Gastrocnemius medialis (tissue), 4 donors: Measurements from ENCODE around the gene HFE. TPM values are rescaled to one million over a fixed set of nuclear protein-coding genes. Genes with fewer than 3 reads are reported as not detected.
A peak's percentile ranks its signal among the peaks of the same experiment; 100 is the strongest.

ENCODE experiments used
- ATAC-seq, 2 donors: fragments of 150-250 bp; one replicate each; pipeline ENCODE4 v1.9.1; 2016
- DNase-seq, 2 donors: peaks; one replicate each; pipeline ENCODE4 v3.0.0-alpha.2; 2019
- H3K27ac ChIP-seq, 4 donors: fragments of 200-600 bp; sonication (generic); 1 replicate in 1 of 4; 2 replicates in 3 of 4; pipeline ENCODE4 v1.5.1; 2016 to 2018; ENCODE audit warnings: mild to moderate bottlenecking in 2 of 4, moderate library complexity in 1 of 4
- H3K27me3 ChIP-seq, 3 donors: fragments of 200-600 bp; sonication (generic) in 2 of 3; 1 replicate in 1 of 3; 2 replicates in 2 of 3; pipeline versions ENCODE4 v1.5.1 to v1.6.0; 2016 to 2019; ENCODE audit warnings: mild to moderate bottlenecking in 1 of 3, moderate library complexity in 1 of 3
- H3K36me3 ChIP-seq, 2 donors: fragments of 200-600 bp; sonication (generic) in 1 of 2; one replicate each; pipeline ENCODE4 v1.5.1; 2017 to 2018
- H3K4me1 ChIP-seq, 2 donors: fragments of 200-600 bp; sonication (generic) in 1 of 2; one replicate each; pipeline ENCODE4 v1.5.1; 2016 to 2017; ENCODE audit warnings: mild to moderate bottlenecking in 2 of 2
- H3K4me3 ChIP-seq, 4 donors: fragments of 200-600 bp; sonication (generic) in 3 of 4; 1 replicate in 1 of 4; 2 replicates in 3 of 4; pipeline ENCODE4 v1.5.1; 2016 to 2019; ENCODE audit warnings: mild to moderate bottlenecking in 2 of 4
- H3K9me3 ChIP-seq, 3 donors: fragments of 200-600 bp; sonication (generic) in 2 of 3; 1 replicate in 1 of 3; 2 replicates in 2 of 3; pipeline ENCODE4 v1.5.1; 2016 to 2019
- CTCF ChIP-seq, 5 experiments: fragments of 450-650 bp in 3 of 5; fragments of 200-600 bp in 2 of 5; sonication (generic) in 2 of 5; IDR thresholded peaks in 4 of 5; conservative IDR thresholded peaks in 1 of 5; 1 replicate in 4 of 5; 2 replicates in 1 of 5; pipeline ENCODE4 v1.5.1; 2016 to 2019; ENCODE audit warnings: antibody characterized with exemption in 5 of 5, mild to moderate bottlenecking in 3 of 5, moderate library complexity in 3 of 5
- POLR2A ChIP-seq, 2 donors: fragments of 450-650 bp; IDR thresholded peaks; one replicate each; pipeline ENCODE4 v1.6.1; 2017; ENCODE audit warnings: antibody characterized with exemption in 2 of 2, mild to moderate bottlenecking in 2 of 2, moderate library complexity in 2 of 2
- in situ Hi-C, 4 donors: fragments of 200-750 bp; cut with MboI; loops; one replicate each; pipeline versions ENCODE4 v1.15.0 to v1.8.0; 2017; ENCODE audit warnings: low sequenced_read_pairs in 4 of 4
- intact Hi-C: fragments of 100-400 bp; cut with DNase I; formaldehyde crosslinking; loops from one replicate; pipeline ENCODE4 v1.15.1; 2023; ENCODE audit warnings: low total_unique reads
- total RNA-seq, 4 donors: library from RNA; depleted of rRNA; stranded (reverse); fragments of >200 nt; gene quantifications; one replicate each; pipeline versions ENCODE4 v1.1.0 to v1.2.3, GENCODE V29; 2016

The HFE gene
- total RNA-seq, 4 donors from 2014 or later = 0.10 to 2.0 (median 1.6) TPM

GRCh38 chr6:26124781-26125685 lies 37.8 kb downstream of the HFE start:
- no peak for TF ChIP-seq POLR2A (IDR thresholded peaks at IDR 0.05)
- no peak for TF ChIP-seq CTCF (IDR thresholded peaks at IDR 0.05 in 4 of 5, conservative IDR thresholded peaks at IDR 0.05 in 1 of 5)
- Histone ChIP-seq H3K4me1 (peaks cover 37 to 41% of the 10 kb centered on the region in 2 donors), H3K4me3 (peak overlapping the region; percentile 77 to 96 (median 90)), H3K36me3 (peaks cover 0 to 14% of the 10 kb centered on the region in 2 donors), H3K9me3 (no peaks in the 10 kb centered on the region), H3K27ac (peak overlapping the region; percentile 94 to 98 (median 95)), H3K27me3 (no peaks in the 10 kb centered on the region)
- intact Hi-C loops = loop anchor here (1.0 to 10.0 kb wide), 4 partner anchors 31 to 1007 kb away; partner anchors contain the start of gene HMGN4
- in situ Hi-C loops = loop anchor here in 2 of 4 donors (5.0 to 25.0 kb wide), 2 partner anchors 32 to 1012 kb away; a partner anchor contains a TSS
- no peak for ATAC-seq
- DNase-seq = no peak

GRCh38 chr6:26126394-26127235 lies 39.4 kb downstream of the HFE start:
- Histone ChIP-seq H3K27me3 (no peaks in the 10 kb centered on the region), H3K36me3 (peaks cover 0 to 20% of the 10 kb centered on the region in 2 donors), H3K9me3 (no peaks in the 10 kb centered on the region), H3K27ac (peak overlapping the region; percentile 94 to 98 (median 95)), H3K4me1 (peaks cover 39 to 44% of the 10 kb centered on the region in 2 donors), H3K4me3 (peak overlapping the region; percentile 77 to 96 (median 90))
- DNase-seq = no peak
- in situ Hi-C loops = no loop called here
- intact Hi-C loops = loop anchor here (10.0 kb wide), 1 partner anchor 408 kb away; the partner anchor contains the start of gene HMGN4
- ATAC-seq = no peak
- no peak for TF ChIP-seq POLR2A (IDR thresholded peaks at IDR 0.05)
- TF ChIP-seq CTCF (IDR thresholded peaks at IDR 0.05 in 4 of 5, conservative IDR thresholded peaks at IDR 0.05 in 1 of 5) = no peak

DNA sequence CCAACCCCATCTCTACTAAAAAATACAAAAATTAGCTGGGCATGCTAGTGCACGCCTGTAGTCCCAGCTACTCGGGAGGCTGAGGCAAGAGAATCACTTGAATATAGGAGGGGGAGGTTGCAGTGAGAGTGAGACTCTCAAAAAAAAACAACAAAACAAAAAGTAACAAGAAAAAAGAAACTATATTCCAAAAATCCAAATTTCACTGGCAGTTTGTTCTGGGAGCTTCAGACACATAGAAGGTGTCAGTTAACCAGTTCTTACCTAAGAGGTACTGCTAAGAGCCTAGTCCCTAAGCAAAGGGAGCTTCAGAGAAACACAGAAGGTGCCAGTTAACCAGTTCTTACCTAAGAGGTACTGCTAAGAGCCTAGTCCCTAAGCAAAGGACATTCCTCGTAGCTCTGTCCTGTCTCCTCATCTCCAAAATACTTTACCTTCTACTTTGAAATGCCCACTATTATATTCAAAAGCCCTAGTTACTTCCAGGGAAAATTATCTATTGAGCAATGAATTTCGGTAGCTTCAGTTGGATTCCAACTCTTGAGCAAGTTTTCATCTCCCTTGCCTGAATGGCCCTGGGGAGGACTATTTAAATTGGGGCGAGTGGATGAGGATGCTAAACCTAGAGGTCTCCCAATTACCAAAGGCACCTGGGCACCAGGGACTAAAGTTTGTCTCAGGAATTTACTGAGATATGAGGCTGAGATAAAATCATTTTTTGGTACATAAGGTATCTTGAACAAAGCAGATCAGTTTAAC lies 41.0 kb downstream of the HFE start:
- DNase-seq (no peak), ATAC-seq (no peak)
- in situ Hi-C loops = no loop called here
- intact Hi-C loops = loop anchor here (10.0 kb wide), 1 partner anchor 407 kb away; the partner anchor contains the start of gene HMGN4
- Histone ChIP-seq H3K9me3 (no peaks in the 10 kb centered on the region), H3K27me3 (no peaks in the 10 kb centered on the region), H3K4me1 (peaks cover 34 to 44% of the 10 kb centered on the region in 2 donors), H3K27ac (peak overlapping the region in 2 of 4 donors; percentile 9 to 20), H3K36me3 (peaks cover 0 to 20% of the 10 kb centered on the region in 2 donors), H3K4me3 (no peak overlapping the region)
- TF ChIP-seq POLR2A (IDR thresholded peaks at IDR 0.05) (no peak), CTCF (IDR thresholded peaks at IDR 0.05 in 4 of 5, conservative IDR thresholded peaks at IDR 0.05 in 1 of 5) (no peak)

GRCh38 chr6:26129656-26130055 lies 42.4 kb downstream of the HFE start:
- ATAC-seq = no peak
- H3K27me3 ChIP-seq = no peaks in the 10 kb centered on the region
- intact Hi-C loops (loop anchor here (10.0 kb wide), 1 partner anchor 405 kb away; the partner anchor contains the start of gene HMGN4), in situ Hi-C loops (no loop called here)
- H3K9me3 ChIP-seq = no peaks in the 10 kb centered on the region
- peaks cover 0 to 20% of the 10 kb centered on the region in 2 donors for H3K36me3 ChIP-seq
- no peak for TF ChIP-seq CTCF (IDR thresholded peaks at IDR 0.05 in 4 of 5, conservative IDR thresholded peaks at IDR 0.05 in 1 of 5)
- TF ChIP-seq POLR2A (IDR thresholded peaks at IDR 0.05) = no peak
- no peak for DNase-seq
- peak overlapping the region in 2 of 4 donors; percentile 12 to 23 for H3K27ac ChIP-seq
- H3K4me1 ChIP-seq = peaks cover 35 to 46% of the 10 kb centered on the region in 2 donors
- no peak overlapping the region for H3K4me3 ChIP-seq
